Activated CD4-positive, alpha-beta memory T cell treated with anti-CD3 and anti-CD28 coated beads, Interleukin-2, amount 10 ng/mL, durations not matched to agents 7 days and 5 days (primary cell): Measurements from ENCODE around the gene LMOD2. TPM values are rescaled to one million over a fixed set of nuclear protein-coding genes. Genes with fewer than 3 reads are reported as not detected.

Experiments
- CTCF ChIA-PET: fragments of 350-600 bp; sonication (Branson Sonifier 250); formaldehyde crosslinking; loops from one replicate; lab custom pipeline; 2021; ENCODE audit warnings: antibody characterized with exemption, inconsistent platforms; lab: Charles Lee
- POLR2A ChIA-PET: fragments of 350-600 bp; sonication (Branson Sonifier 250); formaldehyde crosslinking; loops from one replicate; lab custom pipeline; 2021; ENCODE audit warnings: antibody characterized with exemption; lab: Charles Lee
- DNase-seq: peaks from one replicate; pipeline ENCODE4 v3.0.0-alpha.2; 2020
- H3K27ac Mint-ChIP-seq: one replicate; pipeline ENCODE4 v1.8.0; 2021; ENCODE audit warnings: mild to moderate bottlenecking, mixed read lengths
- H3K27me3 Mint-ChIP-seq: one replicate; pipeline ENCODE4 v1.8.0; 2021; ENCODE audit warnings: mixed read lengths
- H3K36me3 Mint-ChIP-seq: one replicate; pipeline ENCODE4 v1.8.0; 2021; ENCODE audit warnings: low read depth, mixed read lengths
- H3K4me1 Mint-ChIP-seq: one replicate; pipeline ENCODE4 v1.8.0; 2021; ENCODE audit warnings: mixed read lengths
- H3K4me3 Mint-ChIP-seq: one replicate; pipeline ENCODE4 v1.8.0; 2021; ENCODE audit warnings: mild to moderate bottlenecking, mixed read lengths
- H3K9me3 Mint-ChIP-seq: one replicate; pipeline ENCODE4 v1.8.0; 2021; ENCODE audit warnings: mixed read lengths
- total RNA-seq, 2 experiments: library from RNA; stranded (reverse); gene quantifications; one replicate each; pipeline ENCODE4 v1.2.3, GENCODE V29; 2021

The LMOD2 gene
- total RNA-seq, 2 experiments from 2014 or later: not detected

GRCh38 chr7:123645516-123645915 is 10.2 kb upstream of the LMOD2 start:
- Mint-ChIP-seq H3K9me3 (no peaks in the 10 kb centered on the region), H3K27ac (no peak overlapping the region), H3K4me3 (no peak overlapping the region), H3K36me3 (no peaks in the 10 kb centered on the region), H3K27me3 (peaks cover 23% of the 10 kb centered on the region), H3K4me1 (no peaks in the 10 kb centered on the region)
- no peak for DNase-seq
- ChIA-PET POLR2A (no interaction called here), CTCF (interaction anchor here (1.4 kb wide), 1 partner anchor 222 kb away, joined by 3 read pairs; no protein-coding TSS in a partner anchor)

- Mint-ChIP-seq H3K36me3 (no peaks in the 10 kb centered on the region), H3K27me3 (peaks cover 17% of the 10 kb centered on the region), H3K4me1 (no peaks in the 10 kb centered on the region), H3K27ac (no peak overlapping the region), H3K4me3 (no peak overlapping the region), H3K9me3 (no peaks in the 10 kb centered on the region)
- ChIA-PET CTCF (interaction anchor here (1.2 kb wide), 1 partner anchor 23 kb away, joined by 3 read pairs; no protein-coding TSS in a partner anchor), POLR2A (no interaction called here)
- no peak for DNase-seq
Observed at GRCh38 chr7:123647106-123647730, 8.4 kb upstream of the LMOD2 start.

DNA sequence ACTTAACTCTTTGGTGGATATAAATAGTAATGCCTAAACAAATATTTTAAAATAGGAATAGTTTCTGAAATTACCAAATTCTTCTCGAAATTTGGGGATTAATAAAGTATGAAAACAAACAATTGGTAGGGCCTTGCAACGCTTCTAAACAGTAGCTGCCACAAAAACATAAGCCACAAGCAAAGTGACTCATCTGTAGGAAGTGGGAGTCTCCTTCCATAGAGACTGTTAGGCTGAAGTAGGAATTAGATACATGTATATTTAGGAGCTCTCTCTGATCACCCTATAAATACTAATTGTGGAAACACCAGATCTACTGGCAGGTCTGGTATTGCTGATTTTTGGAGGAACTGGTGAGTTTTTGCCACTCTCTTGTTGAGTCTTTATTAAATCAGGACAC is 5.7 kb upstream of the LMOD2 start:
- Mint-ChIP-seq H3K27me3 (peaks cover 9% of the 10 kb centered on the region), H3K4me1 (no peaks in the 10 kb centered on the region), H3K9me3 (no peaks in the 10 kb centered on the region), H3K4me3 (no peak overlapping the region), H3K27ac (no peak overlapping the region), H3K36me3 (no peaks in the 10 kb centered on the region)
- POLR2A ChIA-PET: no interaction called here
- no peak for DNase-seq
- CTCF ChIA-PET: no interaction called here

DNA sequence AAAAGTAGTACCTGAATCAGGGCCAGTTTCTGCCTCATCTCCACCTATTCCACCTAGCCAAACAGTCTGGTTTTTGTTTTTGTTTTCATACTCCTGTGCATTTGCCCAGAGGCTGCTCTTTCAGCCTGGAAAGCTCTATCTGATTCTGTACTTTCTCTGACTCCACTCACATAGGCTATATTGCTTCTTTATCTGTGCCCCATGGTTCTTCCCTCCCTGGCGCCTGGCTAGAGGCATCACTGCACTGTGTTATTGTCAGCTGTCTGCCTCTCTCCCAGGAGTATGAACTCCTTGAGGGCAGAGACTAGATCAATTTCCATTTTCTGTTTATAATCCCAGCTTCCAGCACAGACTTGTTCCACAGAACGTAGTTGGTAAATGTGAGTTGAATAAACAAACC is 5.1 kb upstream of the LMOD2 start:
- H3K9me3 Mint-ChIP-seq: no peaks in the 10 kb centered on the region
- H3K4me3 Mint-ChIP-seq: no peak overlapping the region
- H3K4me1 Mint-ChIP-seq: no peaks in the 10 kb centered on the region
- peaks cover 6% of the 10 kb centered on the region for H3K27me3 Mint-ChIP-seq
- ChIA-PET POLR2A (no interaction called here), CTCF (no interaction called here)
- no peak overlapping the region for H3K27ac Mint-ChIP-seq
- no peak for DNase-seq
- H3K36me3 Mint-ChIP-seq: no peaks in the 10 kb centered on the region

DNA sequence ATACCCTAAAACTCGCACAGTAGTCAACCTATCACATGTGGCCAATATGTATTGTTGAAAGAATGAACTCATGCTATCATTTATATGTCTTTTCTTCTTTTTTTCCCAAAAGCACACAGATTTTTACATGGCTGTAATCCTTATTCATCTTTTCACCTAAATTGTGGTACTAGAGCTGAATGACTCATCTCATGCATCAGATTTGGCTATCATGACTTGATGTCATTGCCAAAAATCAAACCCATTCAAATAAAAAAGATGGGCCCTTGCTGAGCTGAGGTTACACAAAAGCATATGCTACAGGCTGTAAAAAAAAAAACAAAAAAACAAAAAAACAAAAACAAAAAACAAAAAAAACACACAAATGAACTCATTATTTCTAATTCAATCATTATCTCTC is 3.3 kb upstream of the LMOD2 start:
- ChIA-PET POLR2A (no interaction called here), CTCF (no interaction called here)
- H3K9me3 Mint-ChIP-seq: no peaks in the 10 kb centered on the region
- H3K4me3 Mint-ChIP-seq: no peak overlapping the region
- H3K4me1 Mint-ChIP-seq: no peaks in the 10 kb centered on the region
- H3K27ac Mint-ChIP-seq: no peak overlapping the region
- no peak for DNase-seq
- no peaks in the 10 kb centered on the region for H3K36me3 Mint-ChIP-seq
- no peaks in the 10 kb centered on the region for H3K27me3 Mint-ChIP-seq

GRCh38 chr7:123653162-123653561 is 2.5 kb upstream of the LMOD2 start:
- CTCF ChIA-PET: no interaction called here
- no peaks in the 10 kb centered on the region for H3K36me3 Mint-ChIP-seq
- no peaks in the 10 kb centered on the region for H3K4me1 Mint-ChIP-seq
- no peaks in the 10 kb centered on the region for H3K27me3 Mint-ChIP-seq
- H3K9me3 Mint-ChIP-seq: no peaks in the 10 kb centered on the region
- no peak overlapping the region for H3K27ac Mint-ChIP-seq
- no peak overlapping the region for H3K4me3 Mint-ChIP-seq
- DNase-seq: no peak
- POLR2A ChIA-PET: no interaction called here

DNA sequence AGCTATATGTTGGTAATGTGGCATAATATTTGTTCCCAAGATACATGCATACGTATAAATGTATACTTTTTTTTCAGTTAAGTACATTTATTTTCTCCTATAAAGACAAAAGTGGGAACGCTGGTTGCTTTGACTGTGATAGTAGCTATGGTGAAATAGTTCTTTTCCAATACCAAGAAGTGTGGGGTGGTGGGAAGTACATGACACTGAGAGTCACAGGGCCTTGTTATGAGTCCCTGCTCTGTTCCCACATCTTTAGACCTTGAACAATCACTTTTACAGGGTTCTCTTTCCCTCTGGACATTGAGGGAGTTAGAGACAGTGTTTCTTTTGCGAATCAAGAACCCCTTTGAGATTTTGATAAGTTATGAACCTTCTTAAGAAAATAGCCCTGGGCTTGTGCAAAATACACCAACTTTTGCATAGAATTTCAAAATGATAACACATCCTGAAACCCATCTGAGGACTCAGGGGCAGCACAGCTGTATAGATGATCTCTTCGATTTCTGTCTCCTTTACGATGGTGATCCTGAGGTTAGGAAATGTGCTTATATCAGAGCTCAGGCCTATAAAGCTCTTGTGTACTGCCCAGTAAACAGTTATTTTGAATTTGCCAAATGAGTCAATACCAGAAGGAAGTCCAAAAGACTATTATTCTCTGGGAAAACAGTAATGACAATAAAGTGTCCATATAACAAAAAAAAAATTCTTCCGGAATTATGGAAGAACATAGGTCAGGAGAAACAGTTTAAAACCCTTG is 1.1 kb downstream of the LMOD2 start:
- CTCF ChIA-PET: interaction anchor here (1.1 kb wide), 1 partner anchor 12 kb away, joined by 4 read pairs; no protein-coding TSS in a partner anchor
- no peaks in the 10 kb centered on the region for H3K4me1 Mint-ChIP-seq
- H3K9me3 Mint-ChIP-seq: no peaks in the 10 kb centered on the region
- no peak overlapping the region for H3K27ac Mint-ChIP-seq
- POLR2A ChIA-PET: no interaction called here
- H3K36me3 Mint-ChIP-seq: no peaks in the 10 kb centered on the region
- H3K4me3 Mint-ChIP-seq: no peak overlapping the region
- no peak for DNase-seq
- peaks cover 2% of the 10 kb centered on the region for H3K27me3 Mint-ChIP-seq

- H3K4me3 Mint-ChIP-seq: no peak overlapping the region
- no peaks in the 10 kb centered on the region for H3K9me3 Mint-ChIP-seq
- DNase-seq: no peak
- H3K4me1 Mint-ChIP-seq: no peaks in the 10 kb centered on the region
- H3K27me3 Mint-ChIP-seq: peaks cover 2% of the 10 kb centered on the region
- POLR2A ChIA-PET: no interaction called here
- CTCF ChIA-PET: no interaction called here
- no peaks in the 10 kb centered on the region for H3K36me3 Mint-ChIP-seq
- no peak overlapping the region for H3K27ac Mint-ChIP-seq
Observed at GRCh38 chr7:123657304-123657685, 1.6 kb downstream of the LMOD2 start.

GRCh38 chr7:123658023-123658422 is 2.4 kb downstream of the LMOD2 start:
- peaks cover 7% of the 10 kb centered on the region for H3K27me3 Mint-ChIP-seq
- no peak overlapping the region for H3K27ac Mint-ChIP-seq
- DNase-seq: no peak
- no peaks in the 10 kb centered on the region for H3K9me3 Mint-ChIP-seq
- CTCF ChIA-PET: no interaction called here
- no peaks in the 10 kb centered on the region for H3K36me3 Mint-ChIP-seq
- POLR2A ChIA-PET: no interaction called here
- H3K4me3 Mint-ChIP-seq: no peak overlapping the region
- no peaks in the 10 kb centered on the region for H3K4me1 Mint-ChIP-seq

DNA sequence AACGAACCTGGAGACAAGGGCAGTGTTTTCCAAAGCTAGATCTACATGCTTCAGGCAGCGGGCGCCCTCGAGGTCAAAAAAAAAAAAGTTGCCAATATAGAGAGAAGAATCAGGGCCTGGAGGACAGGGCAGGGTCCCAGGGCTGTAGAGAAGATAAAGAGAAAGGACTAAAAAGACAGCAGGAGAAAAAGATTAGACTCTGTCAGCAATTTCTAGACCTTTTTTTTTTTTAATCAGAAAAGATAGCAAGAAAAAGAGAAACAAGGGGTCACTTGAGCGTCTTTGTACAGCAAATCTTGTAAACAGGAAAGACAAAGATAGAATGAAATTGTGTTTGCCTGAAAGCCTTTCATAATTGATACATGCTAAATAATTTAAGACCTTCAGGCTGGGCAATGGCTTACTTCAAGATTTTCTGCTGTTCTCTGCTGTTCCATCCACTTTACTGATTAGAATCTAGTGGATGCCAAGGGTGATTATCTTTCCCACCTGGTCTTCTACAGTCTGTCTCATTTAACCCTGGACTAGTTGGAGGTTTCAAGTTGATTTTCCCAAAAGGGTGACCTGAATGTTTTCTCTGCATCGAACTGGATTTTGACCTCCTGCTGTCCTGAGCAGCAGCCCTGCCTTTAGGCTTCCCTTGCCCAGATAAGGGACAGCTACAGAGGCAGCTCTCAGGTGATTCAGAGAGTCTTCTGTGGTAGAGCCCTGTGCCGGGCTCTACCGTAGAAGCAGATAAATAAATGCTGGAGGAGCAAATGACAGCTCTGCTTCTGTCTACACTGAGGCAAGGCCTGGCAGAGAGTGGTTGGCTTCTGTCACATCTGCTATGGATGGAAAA is 5.1 kb downstream of the LMOD2 start:
- no peaks in the 10 kb centered on the region for H3K36me3 Mint-ChIP-seq
- no peak overlapping the region for H3K4me3 Mint-ChIP-seq
- DNase-seq: no peak
- H3K27me3 Mint-ChIP-seq: peaks cover 7% of the 10 kb centered on the region
- CTCF ChIA-PET: interaction anchor here (1.4 kb wide), 1 partner anchor 40 kb away, joined by 3 read pairs; no protein-coding TSS in a partner anchor
- H3K9me3 Mint-ChIP-seq: no peaks in the 10 kb centered on the region
- H3K27ac Mint-ChIP-seq: no peak overlapping the region
- no peaks in the 10 kb centered on the region for H3K4me1 Mint-ChIP-seq
- POLR2A ChIA-PET: no interaction called here

DNA sequence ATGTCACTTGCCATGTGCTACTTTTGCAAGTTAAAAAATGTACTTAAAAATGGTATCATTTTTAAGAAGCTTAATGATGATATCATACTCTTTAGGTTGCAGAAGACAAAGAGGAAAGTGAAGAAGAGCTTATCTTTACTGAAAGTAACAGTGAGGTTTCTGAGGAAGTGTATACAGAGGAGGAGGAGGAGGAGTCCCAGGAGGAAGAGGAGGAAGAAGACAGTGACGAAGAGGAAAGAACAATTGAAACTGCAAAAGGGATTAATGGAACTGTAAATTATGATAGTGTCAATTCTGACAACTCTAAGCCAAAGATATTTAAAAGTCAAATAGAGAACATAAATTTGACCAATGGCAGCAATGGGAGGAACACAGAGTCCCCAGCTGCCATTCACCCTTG is 6.1 kb downstream of the LMOD2 start:
- no peaks in the 10 kb centered on the region for H3K4me1 Mint-ChIP-seq
- no peak overlapping the region for H3K4me3 Mint-ChIP-seq
- no peak for DNase-seq
- ChIA-PET POLR2A (no interaction called here), CTCF (no interaction called here)
- no peaks in the 10 kb centered on the region for H3K9me3 Mint-ChIP-seq
- H3K27ac Mint-ChIP-seq: no peak overlapping the region
- H3K36me3 Mint-ChIP-seq: no peaks in the 10 kb centered on the region
- peaks cover 7% of the 10 kb centered on the region for H3K27me3 Mint-ChIP-seq

DNA sequence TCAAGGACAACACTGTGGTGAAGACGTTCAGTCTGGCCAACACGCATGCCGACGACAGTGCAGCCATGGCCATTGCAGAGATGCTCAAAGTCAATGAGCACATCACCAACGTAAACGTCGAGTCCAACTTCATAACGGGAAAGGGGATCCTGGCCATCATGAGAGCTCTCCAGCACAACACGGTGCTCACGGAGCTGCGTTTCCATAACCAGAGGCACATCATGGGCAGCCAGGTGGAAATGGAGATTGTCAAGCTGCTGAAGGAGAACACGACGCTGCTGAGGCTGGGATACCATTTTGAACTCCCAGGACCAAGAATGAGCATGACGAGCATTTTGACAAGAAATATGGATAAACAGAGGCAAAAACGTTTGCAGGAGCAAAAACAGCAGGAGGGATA is 6.6 kb downstream of the LMOD2 start:
- Mint-ChIP-seq H3K4me1 (no peaks in the 10 kb centered on the region), H3K27ac (no peak overlapping the region), H3K9me3 (no peaks in the 10 kb centered on the region), H3K4me3 (no peak overlapping the region), H3K36me3 (no peaks in the 10 kb centered on the region), H3K27me3 (peaks cover 7% of the 10 kb centered on the region)
- ChIA-PET POLR2A (no interaction called here), CTCF (no interaction called here)
- no peak for DNase-seq

DNA sequence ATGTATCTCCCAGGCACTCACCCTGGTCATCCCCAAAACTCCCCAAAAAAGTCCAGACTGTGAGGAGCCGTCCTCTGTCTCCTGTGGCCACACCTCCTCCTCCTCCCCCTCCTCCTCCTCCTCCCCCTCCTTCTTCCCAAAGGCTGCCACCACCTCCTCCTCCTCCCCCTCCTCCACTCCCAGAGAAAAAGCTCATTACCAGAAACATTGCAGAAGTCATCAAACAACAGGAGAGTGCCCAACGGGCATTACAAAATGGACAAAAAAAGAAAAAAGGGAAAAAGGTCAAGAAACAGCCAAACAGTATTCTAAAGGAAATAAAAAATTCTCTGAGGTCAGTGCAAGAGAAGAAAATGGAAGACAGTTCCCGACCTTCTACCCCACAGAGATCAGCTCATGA is 7.1 kb downstream of the LMOD2 start:
- Mint-ChIP-seq H3K36me3 (no peaks in the 10 kb centered on the region), H3K27ac (no peak overlapping the region), H3K9me3 (no peaks in the 10 kb centered on the region), H3K4me3 (no peak overlapping the region), H3K27me3 (peaks cover 7% of the 10 kb centered on the region), H3K4me1 (no peaks in the 10 kb centered on the region)
- ChIA-PET POLR2A (no interaction called here), CTCF (no interaction called here)
- DNase-seq: no peak
